Spleen (tissue), 7 donors: ENCODE results near the gene GPD2.

Source experiments
- POLR2A ChIP-seq, 3 donors: fragments of 450-650 bp; IDR thresholded peaks; one replicate each; pipeline ENCODE4 v1.5.1; 2017; ENCODE audit warnings: antibody characterized with exemption in 3 of 3, mild to moderate bottlenecking in 1 of 3
- TF ChIP-seq, protein P1 (sequence below), 11 experiments: fragments of 200-600 bp in 7 of 11; fragments of 450-650 bp in 4 of 11; sonication (generic) in 4 of 11; IDR thresholded peaks in 8 of 11; conservative IDR thresholded peaks in 3 of 11; 1 replicate in 7 of 11; 2 replicates in 4 of 11; pipeline versions ENCODE4 v1.4.0 to v1.8.0; 2016 to 2021; ENCODE audit warnings: antibody characterized with exemption in 11 of 11, inconsistent platforms in 4 of 11, mild to moderate bottlenecking in 1 of 11
- donor health status: DM: no; HTN: no; CAD: no; lungs with moderate emphysema.
- donor health status: DM: no; HTN: no; CAD: no.
- donor health status: DM: no; HTN: no; CAD: no.

DNA sequence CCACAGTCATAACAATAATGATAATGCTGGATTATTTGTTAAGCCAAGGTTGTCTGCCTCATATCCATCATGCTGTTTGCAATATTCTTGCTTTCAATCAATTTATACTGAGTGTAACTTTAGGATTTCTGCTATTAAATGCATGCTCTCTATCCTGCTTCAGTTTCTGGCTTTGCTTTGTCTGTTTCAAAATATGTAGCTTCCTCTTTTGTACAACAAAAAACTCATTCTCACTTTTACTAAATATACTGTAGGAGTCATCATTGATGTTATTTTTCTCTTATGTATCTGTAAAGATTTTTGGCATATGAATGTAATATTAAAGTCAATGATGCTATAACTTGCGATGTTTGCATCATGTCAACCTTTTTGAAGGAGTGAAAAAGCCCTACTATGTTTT is 149.3 kb downstream of the GPD2 start:
- TF ChIP-seq, protein P1, sequence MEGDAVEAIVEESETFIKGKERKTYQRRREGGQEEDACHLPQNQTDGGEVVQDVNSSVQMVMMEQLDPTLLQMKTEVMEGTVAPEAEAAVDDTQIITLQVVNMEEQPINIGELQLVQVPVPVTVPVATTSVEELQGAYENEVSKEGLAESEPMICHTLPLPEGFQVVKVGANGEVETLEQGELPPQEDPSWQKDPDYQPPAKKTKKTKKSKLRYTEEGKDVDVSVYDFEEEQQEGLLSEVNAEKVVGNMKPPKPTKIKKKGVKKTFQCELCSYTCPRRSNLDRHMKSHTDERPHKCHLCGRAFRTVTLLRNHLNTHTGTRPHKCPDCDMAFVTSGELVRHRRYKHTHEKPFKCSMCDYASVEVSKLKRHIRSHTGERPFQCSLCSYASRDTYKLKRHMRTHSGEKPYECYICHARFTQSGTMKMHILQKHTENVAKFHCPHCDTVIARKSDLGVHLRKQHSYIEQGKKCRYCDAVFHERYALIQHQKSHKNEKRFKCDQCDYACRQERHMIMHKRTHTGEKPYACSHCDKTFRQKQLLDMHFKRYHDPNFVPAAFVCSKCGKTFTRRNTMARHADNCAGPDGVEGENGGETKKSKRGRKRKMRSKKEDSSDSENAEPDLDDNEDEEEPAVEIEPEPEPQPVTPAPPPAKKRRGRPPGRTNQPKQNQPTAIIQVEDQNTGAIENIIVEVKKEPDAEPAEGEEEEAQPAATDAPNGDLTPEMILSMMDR (IDR thresholded peaks at IDR 0.05 in 8 of 11, conservative IDR thresholded peaks at IDR 0.05 in 3 of 11): no peak
- TF ChIP-seq POLR2A (IDR thresholded peaks at IDR 0.05): no peak
